GM12872 (cell line): ENCODE data around the gene CCDC51.

Experiments used
- CTCF ChIP-seq: IDR thresholded peaks from 3 replicates; pipeline ENCODE4 v1.5.1; 2011; ENCODE audit warnings: low read depth, mild to moderate bottlenecking, low read length, moderate library complexity; ENCODE audit not compliant: insufficient read depth

Gene CCDC51

GRCh38 chr3:48439820-48440589 lies at the start of gene CCDC51, which contains the start of gene TMA7:
TSS of gene CCDC51 (minus strand) at chr3:48440119. CDS start at chr3:48435128, 4,991 bp downstream.
TSS of gene TMA7 (plus strand) at chr3:48440257. CDS start at chr3:48440297, 40 bp downstream.
- no peak for TF ChIP-seq CTCF

- TF ChIP-seq CTCF, result no peak
These were observed 47.0 kb upstream of the CCDC51 start for GRCh38 chr3:48486952-48487351.

- TF ChIP-seq CTCF, result peak; percentile 13; the same call in 1 of the 3 replicates
These were observed 39.0 kb upstream of the CCDC51 start for GRCh38 chr3:48478626-48479555.

- no peak for TF ChIP-seq CTCF
These were observed 38.1 kb upstream of the CCDC51 start for GRCh38 chr3:48477959-48478520.

GRCh38 chr3:48476426-48477053 lies 36.6 kb upstream of the CCDC51 start:
- no peak for TF ChIP-seq CTCF

- TF ChIP-seq CTCF, result no peak
These were observed 35.3 kb upstream of the CCDC51 start for GRCh38 chr3:48475188-48475587.
